Pancreas (tissue), 10 donors: Measurements from ENCODE around the gene FAM170B. TPM values are rescaled to one million over a fixed set of nuclear protein-coding genes. Genes with fewer than 3 reads are reported as not detected.

Experiments
- ATAC-seq, 4 donors: fragments of 200-7000 bp; cut with Tn5 transposase; one replicate each; pipeline versions ENCODE4 v1.8.0 to v1.9.1; 2020; ENCODE audit warnings: mild to moderate bottlenecking in 4 of 4, moderate library complexity in 4 of 4
- DNase-seq, 6 donors: peaks; one replicate each; pipeline ENCODE4 v3.0.0-alpha.2; 2020
- FAIRE-seq: peaks from 2 replicates; lab custom pipeline; 2012; peaks lifted over from hg19 to GRCh38; lab: Jason Lieb, UNC
- H3K27ac ChIP-seq, 4 donors: fragments of 200-600 bp; sonication (generic); 1 replicate in 3 of 4; 2 replicates in 1 of 4; pipeline versions ENCODE4 v1.5.0 to v1.8.0; 2020
- H3K27me3 ChIP-seq, 4 donors: fragments of 200-600 bp; one replicate each; pipeline ENCODE4 v1.8.0; 2021
- H3K36me3 ChIP-seq, 3 donors: fragments of 200-600 bp; sonication (generic) in 1 of 3; one replicate each; pipeline versions ENCODE4 v1.5.0 to v1.8.0; 2020 to 2021
- H3K4me1 ChIP-seq, 3 donors: fragments of 200-600 bp; one replicate each; pipeline ENCODE4 v1.8.0; 2021
- H3K4me3 ChIP-seq, 4 donors: fragments of 200-600 bp; sonication (generic) in 2 of 4; one replicate each; pipeline versions ENCODE4 v1.5.0 to v1.8.0; 2020 to 2021
- H3K9me3 ChIP-seq, 4 donors: fragments of 200-600 bp; one replicate each; pipeline ENCODE4 v1.8.0; 2021
- WGBS, 2 donors: extraction: QIAGEN DNeasy Blood & Tissue Kit; methylation state at CpG; one replicate each; pipeline ENCODE4 v1.1.7; 2013; 5-methylcytosine and 5-hydroxymethylcytosine counted together
- intact Hi-C, 3 donors: fragments of 100-400 bp; cut with DNase I; formaldehyde crosslinking; loops; one replicate each; pipeline versions ENCODE4 v1.11.1 to v1.14.2; 2022
- polyA plus RNA-seq, 2 donors: library from polyadenylated mRNA; stranded (reverse); fragments of 200-250 nt; gene quantifications; one replicate each; pipeline ENCODE4 v1.2.3, GENCODE V29; 2013
- total RNA-seq, 6 donors: library from RNA; stranded (reverse); fragmentation: NEBNext Ultra II Directional in 4 of 6; extraction: Animal tissue kit (Norgen Biotek cat#: 25700) in 4 of 6; gene quantifications; one replicate each; pipeline versions ENCODE4 v1.2.1 to v1.2.4, GENCODE V29; 2021 to 2023
- TF ChIP-seq, protein P1 (sequence below), 4 donors: fragments of 200-600 bp; sonication (generic) in 3 of 4; IDR thresholded peaks; one replicate each; pipeline versions ENCODE4 v1.5.0 to v1.8.0; 2021; ENCODE audit warnings: antibody characterized with exemption in 4 of 4
- donor health status: healthy with polysubstance abuse.
- donor health status: DM: no; HTN: no; CAD: no; lungs with moderate emphysema.
- donor health status: DM: no; HTN: no; CAD: no.
- donor health status: control.
- donor health status: control.
- donor health status: Bipolar disorder and iron deficiency.
- donor health status: DM: yes; HTN: yes; CAD: no.
- donor health status: DM: no; HTN: no; CAD: no.
- donor health status: DM: no; HTN: no; CAD: no.
- donor health status: DM: yes; HTN: yes; CAD: no.

Gene FAM170B
- total and polyA plus RNA-seq, 8 donors = not detected

- FAIRE-seq (no peak), ATAC-seq (no peak), DNase-seq (no peak)
- H3K27ac ChIP-seq = no peak overlapping the region
- H3K36me3 ChIP-seq = no peaks in the 10 kb centered on the region
- TF ChIP-seq, protein P1, sequence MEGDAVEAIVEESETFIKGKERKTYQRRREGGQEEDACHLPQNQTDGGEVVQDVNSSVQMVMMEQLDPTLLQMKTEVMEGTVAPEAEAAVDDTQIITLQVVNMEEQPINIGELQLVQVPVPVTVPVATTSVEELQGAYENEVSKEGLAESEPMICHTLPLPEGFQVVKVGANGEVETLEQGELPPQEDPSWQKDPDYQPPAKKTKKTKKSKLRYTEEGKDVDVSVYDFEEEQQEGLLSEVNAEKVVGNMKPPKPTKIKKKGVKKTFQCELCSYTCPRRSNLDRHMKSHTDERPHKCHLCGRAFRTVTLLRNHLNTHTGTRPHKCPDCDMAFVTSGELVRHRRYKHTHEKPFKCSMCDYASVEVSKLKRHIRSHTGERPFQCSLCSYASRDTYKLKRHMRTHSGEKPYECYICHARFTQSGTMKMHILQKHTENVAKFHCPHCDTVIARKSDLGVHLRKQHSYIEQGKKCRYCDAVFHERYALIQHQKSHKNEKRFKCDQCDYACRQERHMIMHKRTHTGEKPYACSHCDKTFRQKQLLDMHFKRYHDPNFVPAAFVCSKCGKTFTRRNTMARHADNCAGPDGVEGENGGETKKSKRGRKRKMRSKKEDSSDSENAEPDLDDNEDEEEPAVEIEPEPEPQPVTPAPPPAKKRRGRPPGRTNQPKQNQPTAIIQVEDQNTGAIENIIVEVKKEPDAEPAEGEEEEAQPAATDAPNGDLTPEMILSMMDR (IDR thresholded peaks at IDR 0.05) = no peak
- 78 to 79% methylated on average over 13 of the region's 13 CpGs for WGBS, 2 donors
- intact Hi-C loops = no loop called here
- no peak overlapping the region for H3K4me3 ChIP-seq
- no peaks in the 10 kb centered on the region for H3K4me1 ChIP-seq
- H3K27me3 ChIP-seq = no peaks in the 10 kb centered on the region
- H3K9me3 ChIP-seq = no peaks in the 10 kb centered on the region
These were observed 42.2 kb downstream of the FAM170B start for GRCh38 chr10:49091450-49092210.

GRCh38 chr10:49090696-49091380, 43.0 kb downstream of the FAM170B start:
- no peak overlapping the region for H3K4me3 ChIP-seq
- FAIRE-seq (no peak), ATAC-seq (no peak), DNase-seq (no peak)
- H3K27me3 ChIP-seq = no peaks in the 10 kb centered on the region
- no peak overlapping the region for H3K27ac ChIP-seq
- 71 to 75% methylated on average over 6 of the region's 6 CpGs for WGBS, 2 donors
- TF ChIP-seq, protein P1 (IDR thresholded peaks at IDR 0.05) = no peak
- no peaks in the 10 kb centered on the region for H3K4me1 ChIP-seq
- no peaks in the 10 kb centered on the region for H3K9me3 ChIP-seq
- intact Hi-C loops = no loop called here
- no peaks in the 10 kb centered on the region for H3K36me3 ChIP-seq

- Histone ChIP-seq H3K4me3 (no peak overlapping the region), H3K36me3 (no peaks in the 10 kb centered on the region), H3K9me3 (no peaks in the 10 kb centered on the region), H3K4me1 (no peaks in the 10 kb centered on the region), H3K27ac (no peak overlapping the region), H3K27me3 (no peaks in the 10 kb centered on the region)
- no peak for FAIRE-seq
- TF ChIP-seq, protein P1 (IDR thresholded peaks at IDR 0.05) = no peak
- no peak for ATAC-seq
- intact Hi-C loops = no loop called here
- no peak for DNase-seq
- 44 to 58% methylated on average over 1 of the region's 1 CpG for WGBS, 2 donors
These were observed 43.6 kb downstream of the FAM170B start for GRCh38 chr10:49090189-49090575.

DNA sequence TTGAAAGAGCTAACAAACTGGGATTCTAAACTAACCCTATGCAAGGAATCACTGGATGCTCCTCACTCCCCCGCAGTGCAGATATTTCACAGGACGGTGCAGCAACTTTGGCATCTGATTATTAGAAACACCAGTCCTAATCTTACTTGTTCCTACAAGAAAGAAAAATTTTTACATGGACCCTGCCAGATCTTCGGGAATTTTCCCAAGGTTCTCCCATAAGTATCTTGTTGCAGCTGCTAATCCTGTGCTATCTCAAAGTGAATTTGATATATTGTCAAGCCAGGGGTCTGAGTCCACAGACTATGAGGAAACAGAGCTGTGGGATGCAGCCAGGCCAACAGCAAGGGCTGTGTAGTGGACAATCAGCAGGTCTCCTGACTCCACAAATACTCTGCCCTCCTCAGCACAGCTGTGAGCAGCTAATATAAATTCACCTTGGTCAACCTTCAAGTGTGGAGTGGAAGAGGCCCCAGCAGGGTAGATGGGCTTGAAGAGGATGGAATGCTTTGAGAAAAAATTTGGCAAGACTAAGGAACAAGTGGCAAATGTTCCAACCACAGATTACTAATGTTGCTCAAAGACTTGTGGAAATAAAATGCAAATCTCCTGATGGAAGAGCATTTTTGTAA, 44.1 kb downstream of the FAM170B start:
- FAIRE-seq (no peak), DNase-seq (no peak), ATAC-seq (peak in 1 of 4 donors; percentile 26)
- Histone ChIP-seq H3K27ac (no peak overlapping the region), H3K4me1 (no peaks in the 10 kb centered on the region), H3K9me3 (no peaks in the 10 kb centered on the region), H3K36me3 (no peaks in the 10 kb centered on the region), H3K27me3 (no peaks in the 10 kb centered on the region), H3K4me3 (no peak overlapping the region)
- intact Hi-C loops = no loop called here
- TF ChIP-seq, protein P1 (IDR thresholded peaks at IDR 0.05) = no peak
- 57 to 65% methylated on average over 3 of the region's 3 CpGs for WGBS, 2 donors
